Renal cortical epithelial cell (primary cell): ENCODE results near the gene ZNF714. TPM values are rescaled to one million over a fixed set of nuclear protein-coding genes. Genes with fewer than 3 reads are reported as not detected.

ENCODE experiments used
- DNase-seq: peaks from one replicate; pipeline ENCODE4 v3.0.0-alpha.2; 2011; ENCODE audit warnings: low read depth
- total RNA-seq: library from RNA; depleted of rRNA; stranded (reverse); fragments of >200 nt; gene quantifications from 2 replicates; pipeline ENCODE4 v1.2.3, GENCODE V29; 2014

ZNF714 gene
- total RNA-seq: 6.1 and 7.6 TPM in 2 replicates

DNA sequence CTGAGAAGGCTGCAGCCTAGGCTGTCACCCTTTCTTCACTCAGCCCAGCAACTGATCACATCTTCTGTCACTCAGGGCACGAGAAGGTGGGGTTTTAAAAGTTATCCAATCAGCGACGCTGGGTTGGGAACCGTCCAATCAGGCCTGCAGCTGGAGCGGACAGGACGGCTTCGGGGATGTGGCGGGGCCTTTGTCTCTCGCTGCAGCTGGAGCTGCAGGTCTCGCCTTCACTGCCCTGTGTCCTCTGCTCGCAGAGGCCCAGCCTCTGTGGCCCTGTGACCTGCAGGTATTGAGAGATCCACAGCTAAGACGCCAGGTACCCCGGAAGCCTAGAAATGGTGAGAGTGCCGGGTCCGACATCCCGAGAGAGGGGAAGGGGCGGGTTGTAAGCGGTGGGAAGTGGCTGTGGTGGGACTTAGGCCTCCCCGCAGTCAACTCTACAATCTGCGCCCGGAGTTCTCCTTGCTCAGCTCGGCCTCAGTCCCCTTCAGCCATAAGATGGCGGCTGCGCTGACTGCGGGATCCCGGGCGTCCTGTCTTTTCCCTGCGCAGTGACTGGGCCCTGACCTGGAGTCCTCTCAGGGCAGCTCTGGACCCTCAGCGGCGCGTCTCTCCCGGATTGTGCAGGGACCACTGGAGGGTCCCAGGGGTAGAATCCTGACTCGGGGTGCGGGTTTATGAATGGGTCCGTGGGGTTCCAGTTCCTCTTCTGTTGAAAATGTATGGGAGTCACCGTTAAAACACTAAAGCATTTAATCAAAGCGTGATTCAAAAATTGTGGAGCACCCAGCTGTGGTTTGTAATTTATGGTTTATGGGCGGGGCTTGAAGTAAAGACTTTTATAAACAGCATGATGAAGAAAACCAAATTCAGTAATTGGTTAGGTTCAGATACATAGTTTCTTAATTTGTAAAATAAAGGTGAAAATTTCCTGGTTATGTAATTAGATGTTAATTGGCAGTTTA is at the start of gene ZNF714:
ZNF714 (plus strand) TSS at position 193 of the 965 bp plus-strand sequence. CDS start 16,066 bp downstream, outside the sequence.
- DNase-seq: peak; percentile 91

DNA sequence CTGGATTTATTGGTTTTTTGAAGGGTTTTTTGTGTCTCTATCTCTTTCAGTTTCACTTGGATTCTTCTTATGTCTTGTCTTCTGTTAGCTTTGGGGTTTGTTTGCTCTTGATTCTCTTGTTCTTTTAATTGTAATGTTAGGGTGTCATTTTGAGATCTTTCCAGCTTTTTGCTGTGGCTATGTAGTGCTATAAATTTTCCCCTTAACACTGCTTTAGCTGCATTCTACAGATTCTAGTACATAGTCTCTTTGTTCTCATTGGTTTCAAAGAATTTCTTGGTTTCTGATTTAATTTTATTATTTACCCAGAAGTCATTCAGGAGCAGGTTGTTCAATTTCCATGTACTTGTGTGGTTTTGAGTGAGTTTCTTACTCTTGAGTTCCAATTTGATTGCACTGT is 37.0 kb upstream of the ZNF714 start:
- DNase-seq: no peak

DNA sequence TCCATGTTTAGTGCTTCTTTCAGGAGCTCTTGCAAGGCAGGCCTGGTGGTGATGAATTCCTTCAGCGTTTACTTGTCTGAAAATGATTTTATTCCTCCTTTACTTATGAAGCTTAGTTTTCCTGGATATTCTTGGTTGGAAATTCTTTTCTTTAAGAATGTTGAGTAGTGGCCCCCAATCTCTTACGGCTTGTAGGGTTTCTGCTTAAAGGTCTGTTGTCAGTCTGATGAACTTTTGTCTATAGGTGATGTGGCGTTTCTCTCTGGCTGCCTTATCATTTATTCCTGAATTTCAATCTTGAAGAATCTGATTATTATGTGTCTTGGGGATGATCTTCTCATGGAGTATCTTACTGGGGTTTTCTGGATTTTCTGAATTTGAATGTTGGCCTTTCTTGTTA is 35.5 kb upstream of the ZNF714 start:
- no peak for DNase-seq

DNA sequence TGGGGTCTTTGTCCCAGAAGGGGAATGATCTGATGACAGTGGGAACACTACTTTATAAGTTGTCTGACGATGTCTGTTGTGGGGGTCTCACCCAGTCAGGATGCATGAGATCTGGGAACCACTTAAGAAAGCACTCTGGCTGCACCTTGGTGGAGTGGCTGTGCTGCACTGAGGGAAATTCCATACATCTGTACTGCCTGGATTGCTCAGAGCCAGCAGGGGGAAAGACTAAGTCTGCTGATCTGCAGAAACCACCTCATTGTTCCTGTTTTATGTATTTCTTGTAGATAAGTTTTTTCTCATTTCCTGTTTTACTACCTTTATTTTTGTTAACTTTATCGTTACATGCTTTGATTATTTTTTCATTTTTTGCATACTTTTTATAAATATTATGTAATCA is 34.3 kb upstream of the ZNF714 start:
- DNase-seq: no peak

DNA sequence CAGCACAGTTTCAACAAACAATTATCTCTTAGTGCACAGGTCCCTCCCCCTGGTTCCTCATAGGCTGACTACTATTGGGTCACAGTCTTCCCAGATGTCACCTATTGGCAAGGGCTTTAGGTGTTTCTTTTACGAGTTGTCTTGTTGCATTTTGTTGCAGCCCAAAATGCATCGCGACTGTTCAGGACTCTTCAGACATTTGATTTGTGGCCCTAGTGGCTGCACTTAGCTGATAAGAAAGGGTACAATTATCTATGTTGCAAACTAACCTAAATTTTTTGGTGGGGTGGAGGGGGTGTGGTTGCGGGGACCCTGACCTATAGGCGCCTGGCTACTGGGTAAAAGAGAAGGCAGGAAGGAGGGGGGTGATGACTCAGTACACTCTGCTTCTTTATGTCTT is 29.1 kb upstream of the ZNF714 start:
- DNase-seq: no peak

DNA sequence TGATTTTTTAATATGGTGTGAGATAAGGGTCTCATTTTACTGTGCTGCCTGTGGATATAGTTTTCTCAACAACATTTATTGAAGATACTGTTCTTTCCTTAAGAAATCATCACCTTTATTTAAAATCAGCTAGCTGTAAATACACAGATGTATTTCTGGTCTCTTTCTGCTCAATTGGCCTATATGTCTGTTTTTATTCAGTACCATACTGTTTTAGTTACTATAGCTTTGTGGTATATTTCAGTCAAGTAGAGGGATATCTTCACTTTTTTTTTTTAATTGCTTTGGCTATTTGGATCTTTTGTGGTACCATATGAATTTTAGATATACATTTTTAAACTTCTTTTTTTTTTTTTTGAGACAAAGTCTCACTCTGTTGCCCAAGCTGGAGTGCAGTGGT is 16.7 kb upstream of the ZNF714 start:
- DNase-seq: no peak

DNA sequence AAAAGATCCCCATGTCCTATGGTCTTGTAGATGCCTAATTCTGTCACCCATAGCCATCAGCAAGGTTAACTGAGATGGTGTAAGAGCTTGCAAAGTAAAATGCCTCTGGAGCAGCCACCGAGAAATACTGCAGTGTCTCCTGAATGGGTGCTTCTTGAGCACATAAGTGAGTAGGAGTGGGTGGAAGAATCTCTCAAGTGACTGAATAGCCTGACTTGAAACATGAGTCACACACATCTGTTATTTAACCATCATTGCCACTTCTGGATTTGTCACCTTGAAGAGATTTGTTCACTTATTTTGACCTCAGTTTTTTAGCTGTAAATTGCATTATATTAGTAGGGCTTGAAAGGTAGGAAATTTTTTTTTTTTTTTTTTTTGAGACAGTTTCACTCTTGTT is 2.3 kb downstream of the ZNF714 start:
- peak; percentile 88 for DNase-seq

DNA sequence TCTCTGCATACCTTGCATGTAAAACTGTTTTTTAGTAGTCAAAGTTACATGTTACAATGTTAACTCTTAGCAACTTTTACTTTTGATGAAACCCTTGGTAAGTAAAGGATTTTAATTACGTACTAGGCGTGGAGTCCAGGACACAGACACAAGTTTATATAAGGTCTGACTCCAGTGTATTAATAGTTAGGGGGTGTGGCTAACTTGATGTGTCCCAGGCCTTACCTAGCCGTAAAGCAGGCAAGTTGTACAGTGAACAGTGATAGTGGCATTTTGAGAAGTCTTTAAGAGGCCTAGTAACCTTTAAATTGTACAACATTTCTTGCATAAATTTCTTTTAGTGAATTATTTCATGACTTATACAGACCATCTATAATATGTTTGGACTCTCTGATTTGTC is 5.9 kb downstream of the ZNF714 start:
- no peak for DNase-seq

DNA sequence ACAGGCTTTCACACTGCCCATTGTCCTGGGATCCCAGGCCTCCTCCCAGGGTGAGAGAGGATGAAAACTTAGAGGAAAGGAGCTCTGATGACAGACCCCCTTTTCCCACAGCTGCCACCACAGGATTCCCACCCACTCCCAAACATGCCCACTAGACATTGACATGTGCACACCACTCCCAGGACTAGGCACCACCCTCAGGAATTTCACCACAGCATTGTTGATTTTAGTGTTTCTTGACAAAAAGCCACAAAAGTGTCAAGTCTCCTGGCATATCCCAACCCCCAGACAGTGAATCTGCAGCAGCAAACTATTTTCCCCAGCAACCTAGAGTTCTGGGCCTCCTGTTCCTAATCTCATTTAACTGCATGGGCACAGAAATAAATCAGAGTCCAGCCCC is 10.1 kb downstream of the ZNF714 start:
- peak; percentile 69 for DNase-seq

DNA sequence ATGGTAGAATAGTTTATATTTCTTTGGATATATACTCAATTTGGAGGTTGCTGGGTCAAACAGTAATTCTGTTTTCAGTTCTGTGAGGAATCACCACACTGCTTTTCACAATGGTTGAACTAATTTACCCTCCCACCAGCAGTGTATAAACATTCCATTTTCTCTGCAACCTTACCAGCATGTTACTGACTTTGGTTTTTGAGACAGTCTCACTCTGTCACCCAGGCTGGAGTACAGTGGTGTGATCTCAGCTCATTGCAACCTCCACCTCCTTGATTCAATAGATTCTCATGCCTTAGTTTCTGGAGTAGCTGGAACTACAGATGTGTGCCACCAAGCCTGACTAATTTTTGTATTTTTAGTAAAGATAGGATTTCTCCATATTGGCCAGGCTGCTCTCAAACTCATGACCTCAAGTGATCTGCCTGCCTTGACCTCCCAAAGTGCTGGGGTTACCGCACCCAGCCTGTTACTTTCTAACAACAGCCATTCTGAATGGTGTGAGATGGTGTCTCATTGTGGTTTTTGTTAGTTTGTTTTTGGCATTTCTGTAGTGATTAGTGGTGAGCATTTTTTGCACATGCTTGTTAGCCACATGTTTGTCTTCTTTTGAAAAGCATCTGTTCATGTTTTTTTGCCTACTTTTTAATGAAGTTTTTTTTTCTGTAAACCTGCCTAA is 12.5 kb downstream of the ZNF714 start:
- DNase-seq: peak; percentile 19

DNA sequence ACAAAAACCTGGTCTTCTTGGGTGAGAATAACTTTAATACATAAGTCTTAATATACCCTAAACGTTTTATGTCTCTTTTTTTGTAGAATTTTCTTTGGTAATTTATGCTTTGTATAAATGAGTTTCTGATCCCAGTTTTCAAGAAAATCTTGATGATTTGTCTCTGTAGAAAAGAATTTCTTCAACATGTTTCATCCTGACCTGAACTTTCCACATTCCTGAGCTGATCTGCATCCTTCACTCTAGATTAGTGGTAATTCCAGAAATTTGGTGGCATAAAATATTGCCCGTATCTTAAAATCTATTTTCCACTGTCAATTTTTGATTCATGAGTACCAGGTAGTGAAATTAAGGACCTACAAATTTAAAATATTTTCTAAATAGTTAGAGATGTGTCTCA is 16.3 kb downstream of the ZNF714 start:
- no peak for DNase-seq

DNA sequence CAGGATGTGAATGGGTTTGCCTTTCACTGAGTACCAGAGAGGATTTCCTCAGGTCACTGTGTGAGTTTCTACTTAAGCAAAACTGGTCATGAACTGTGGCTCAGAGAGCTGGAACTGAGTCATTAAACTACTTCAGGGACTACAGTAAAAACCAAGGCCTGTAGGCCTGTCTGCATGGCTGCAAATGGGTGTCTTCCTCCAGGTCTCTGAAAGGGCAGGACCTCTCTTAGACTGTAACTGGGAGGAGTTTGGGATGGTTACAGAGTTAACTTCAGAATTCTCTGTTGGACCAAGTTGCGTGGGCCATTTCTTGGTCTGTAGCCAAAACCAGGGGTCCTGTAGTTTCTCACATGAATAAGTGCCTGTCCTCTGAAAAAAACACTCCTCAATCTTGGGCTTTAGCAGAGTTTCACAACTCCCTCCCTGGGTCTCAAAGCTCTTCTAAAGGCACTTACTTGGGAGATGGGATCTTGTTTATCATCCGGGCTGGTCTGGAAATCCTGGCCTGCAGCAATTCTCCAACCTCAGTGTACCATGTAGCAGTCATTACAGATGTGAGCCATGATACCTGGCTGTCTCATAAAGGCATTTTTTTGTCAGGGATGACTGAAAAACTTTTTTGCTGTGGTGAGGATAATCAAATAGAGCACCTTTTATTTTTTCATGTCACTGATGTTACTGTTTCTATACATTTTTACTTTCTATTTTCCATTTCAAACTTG is 19.7 kb downstream of the ZNF714 start:
- no peak for DNase-seq

DNA sequence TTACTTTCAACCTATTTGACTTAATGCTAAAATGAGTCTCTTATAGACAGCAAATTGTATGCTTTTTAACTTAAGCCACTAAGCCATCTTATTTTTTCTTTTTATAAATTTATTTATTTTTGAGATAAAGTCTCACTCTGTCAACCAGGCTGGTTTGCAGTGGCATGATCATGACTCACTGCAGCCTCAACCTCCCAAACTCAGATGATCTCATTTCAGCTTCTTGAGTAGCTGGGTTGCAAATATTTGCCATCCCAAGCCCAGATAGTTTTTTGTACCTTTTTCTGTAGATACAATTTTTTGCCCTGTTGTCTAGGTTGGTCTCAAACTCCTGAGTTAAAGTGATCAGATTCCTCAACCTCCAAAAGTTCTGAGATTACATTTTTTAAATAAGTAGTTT is 27.1 kb downstream of the ZNF714 start:
- peak; percentile 16 for DNase-seq

DNA sequence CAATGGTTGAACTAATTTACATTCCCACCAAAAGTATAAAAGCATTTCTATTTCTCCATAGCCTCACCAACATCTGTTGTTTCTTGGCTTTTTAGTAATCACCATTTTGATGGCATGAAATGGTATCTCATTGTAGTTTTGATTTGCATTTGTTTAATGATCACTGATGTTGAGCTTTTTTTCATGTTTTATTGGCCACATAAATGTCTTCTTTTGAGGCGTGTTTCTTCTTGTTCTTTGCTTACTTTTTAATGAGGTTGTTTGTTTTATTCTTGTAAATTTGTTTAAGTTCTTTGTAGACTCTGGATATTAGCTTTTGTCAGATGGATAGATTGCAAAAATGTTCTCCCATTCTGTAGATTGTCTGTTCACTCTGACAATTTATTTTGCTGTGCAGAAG is 28.2 kb downstream of the ZNF714 start:
- no peak for DNase-seq

DNA sequence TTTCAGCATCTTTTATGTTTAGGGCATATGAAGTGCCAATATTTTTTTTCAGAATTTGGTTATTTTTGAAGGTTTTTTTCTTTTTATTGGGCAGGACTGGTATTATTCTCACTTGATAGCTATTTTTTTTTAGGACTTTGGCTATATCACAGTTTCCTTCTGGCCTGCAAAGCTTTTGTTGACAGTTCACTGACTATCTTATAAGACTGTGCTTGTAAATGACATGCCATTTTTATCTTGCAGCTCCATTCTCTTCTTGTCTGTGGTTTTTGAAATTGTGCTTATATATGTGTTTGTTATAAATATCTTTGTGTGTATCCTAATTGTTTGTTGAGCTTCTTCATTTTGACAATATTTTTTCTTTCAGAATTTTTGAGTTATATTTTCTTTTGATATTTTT is 33.4 kb downstream of the ZNF714 start:
- DNase-seq: no peak

DNA sequence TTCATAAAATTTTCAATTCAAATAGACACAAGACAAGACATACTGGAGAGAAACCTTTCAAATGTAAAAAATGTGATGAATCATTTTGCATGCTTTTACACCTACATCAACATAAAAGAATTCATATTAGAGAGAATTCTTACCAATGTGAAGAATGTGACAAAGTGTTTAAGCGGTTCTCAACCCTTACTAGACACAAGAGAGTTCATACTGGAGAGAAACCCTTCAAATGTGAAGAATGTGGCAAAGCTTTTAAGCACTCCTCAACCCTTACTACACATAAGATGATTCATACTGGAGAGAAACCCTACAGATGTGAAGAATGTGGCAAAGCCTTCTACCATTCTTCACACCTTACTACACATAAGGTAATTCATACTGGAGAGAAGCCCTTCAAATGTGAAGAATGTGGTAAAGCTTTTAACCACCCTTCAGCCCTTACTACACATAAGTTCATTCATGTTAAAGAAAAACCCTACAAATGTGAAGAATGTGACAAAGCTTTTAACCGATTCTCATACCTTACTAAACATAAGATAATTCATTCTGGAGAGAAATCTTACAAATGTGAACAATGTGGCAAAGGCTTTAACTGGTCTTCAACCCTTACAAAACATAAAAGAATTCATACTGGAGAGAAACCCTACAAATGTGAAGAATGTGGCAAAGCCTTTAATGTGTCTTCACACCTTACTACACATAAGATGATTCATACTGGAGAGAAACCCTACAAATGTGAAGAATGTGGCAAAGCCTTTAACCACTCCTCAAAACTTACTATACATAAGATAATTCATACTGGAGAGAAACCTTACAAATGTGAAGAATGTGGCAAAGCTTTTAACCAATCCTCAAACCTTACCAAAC is 35.3 kb downstream of the ZNF714 start:
- DNase-seq: no peak

DNA sequence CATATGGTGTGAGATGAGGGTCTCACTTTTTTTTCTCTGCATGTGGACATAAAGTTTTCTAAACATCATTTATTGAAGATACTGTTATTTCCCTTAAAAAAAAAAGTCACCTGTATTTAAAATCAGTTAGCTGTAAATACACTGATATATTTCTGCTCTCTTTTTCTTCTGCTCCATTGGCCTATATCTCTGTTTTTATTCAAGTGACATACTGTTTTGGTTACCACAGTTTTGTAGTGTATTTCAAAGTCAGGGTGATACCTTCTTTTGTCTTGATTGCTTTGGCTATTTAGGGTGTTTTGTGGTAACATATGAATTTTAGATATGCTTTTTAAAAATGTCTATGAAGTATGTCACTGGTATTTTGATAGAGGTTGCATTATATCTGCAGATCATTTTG is 44.1 kb downstream of the ZNF714 start:
- DNase-seq: no peak

DNA sequence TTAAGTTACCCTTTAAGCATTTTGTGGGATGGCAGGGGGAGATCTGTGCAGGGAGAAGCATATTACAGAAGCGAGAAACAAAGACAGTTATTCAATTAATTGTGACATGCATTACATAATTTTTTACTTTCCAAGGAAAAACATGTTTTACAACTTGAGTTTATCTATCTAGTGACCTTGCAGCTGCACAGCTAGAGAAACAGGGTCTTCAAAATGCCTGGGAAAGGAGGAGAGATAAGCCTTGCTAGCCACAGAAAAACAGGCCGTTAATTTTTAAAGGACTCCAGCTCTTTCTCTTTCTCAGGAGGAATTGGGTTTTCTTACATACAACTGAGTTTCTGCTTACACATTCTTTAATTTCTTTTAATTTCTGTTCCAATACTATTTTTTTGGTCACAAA is 45.0 kb downstream of the ZNF714 start:
- no peak for DNase-seq

DNA sequence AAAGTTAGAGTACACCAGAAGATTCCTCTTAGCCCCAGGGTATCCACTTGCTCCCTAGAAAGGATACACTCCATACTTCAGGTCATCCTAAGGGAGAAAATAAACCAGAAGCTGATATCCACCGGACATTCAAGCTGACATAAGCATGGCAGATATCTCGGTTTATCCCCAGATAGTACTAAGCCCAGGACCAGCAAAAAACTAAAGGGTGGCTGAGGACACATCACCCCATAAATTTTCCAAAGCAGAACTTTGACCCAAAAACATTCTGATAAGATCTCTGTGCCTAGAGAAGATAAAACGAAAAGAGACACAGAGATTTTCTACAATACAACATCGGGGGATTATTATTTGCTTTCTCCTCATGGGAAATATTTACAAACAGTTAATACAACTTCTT is 45.9 kb downstream of the ZNF714 start:
- no peak for DNase-seq

DNA sequence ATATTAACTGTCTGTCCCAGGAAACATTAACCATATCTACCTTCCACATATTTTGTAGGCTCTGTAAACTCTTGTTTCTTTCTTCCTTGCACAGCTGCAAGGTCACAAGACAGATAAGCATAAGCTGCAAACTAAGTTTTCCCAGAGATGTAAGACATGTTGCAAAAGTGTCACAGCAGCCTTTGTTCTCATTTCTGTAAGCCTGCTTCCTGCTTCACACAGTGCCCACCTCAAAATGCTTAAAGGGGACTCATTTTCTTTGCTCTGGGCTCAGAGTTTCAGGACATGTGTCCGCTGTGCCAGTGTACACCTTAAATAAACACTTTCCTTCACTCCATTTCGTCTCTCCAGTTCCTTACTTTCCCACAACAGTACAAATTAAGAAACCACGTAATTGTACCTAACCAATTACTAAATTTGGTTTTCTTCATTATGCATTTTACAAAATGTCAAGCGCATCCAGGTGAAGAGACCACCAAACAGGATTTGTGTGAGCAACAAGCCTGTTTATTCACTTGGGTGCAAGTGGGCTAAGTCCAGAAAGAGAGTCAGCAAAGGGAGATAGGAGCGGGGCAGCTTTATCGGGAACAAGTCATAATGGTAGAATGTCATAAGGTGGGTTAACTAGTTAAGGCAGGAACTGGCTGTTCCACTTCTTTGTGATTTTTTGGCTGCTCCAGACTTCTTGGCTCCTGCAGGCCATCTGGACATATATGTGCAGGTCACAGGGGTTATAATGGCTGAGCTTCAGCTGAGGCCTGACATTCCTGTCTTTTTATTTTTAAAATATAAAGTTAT is 47.1 kb downstream of the ZNF714 start:
- DNase-seq: no peak
